CD4-positive, alpha-beta T cell (primary cell): ENCODE data around the gene FSHR. TPM values are rescaled to one million over a fixed set of nuclear protein-coding genes. Genes with fewer than 3 reads are reported as not detected.

Source experiments
- ATAC-seq: fragments of 200-7000 bp; cut with Tn5 transposase; one replicate; pipeline ENCODE4 v1.10.0; 2022; ENCODE audit warnings: mild to moderate bottlenecking; ENCODE audit not compliant: poor library complexity
- CTCF ChIA-PET: fragments of 350-600 bp; sonication (Branson Sonifier 250); formaldehyde crosslinking; loops from one replicate; lab custom pipeline; 2021; ENCODE audit warnings: antibody characterized with exemption, inconsistent platforms; lab: Charles Lee
- POLR2A ChIA-PET: fragments of 350-600 bp; sonication (Branson Sonifier 250); formaldehyde crosslinking; loops from one replicate; lab custom pipeline; 2021; ENCODE audit warnings: antibody characterized with exemption, inconsistent platforms; lab: Charles Lee
- DNase-seq, 14 experiments: peaks; one replicate each; pipeline ENCODE4 v3.0.0-alpha.2; 2013 to 2020; ENCODE audit warnings: mixed read lengths in 2 of 14
- H3K27ac ChIP-seq, 2 donors: one replicate each; pipeline versions ENCODE4 v1.5.1 to v1.7.0; 2013; ENCODE audit warnings: low read length in 2 of 2, low read depth in 1 of 2, mild to moderate bottlenecking in 1 of 2
- H3K27me3 ChIP-seq, 2 experiments: 1 replicate in 1 of 2; 2 replicates in 1 of 2; pipeline versions ENCODE4 v1.6.1 to v1.7.0; 2013; ENCODE audit warnings: low read length in 2 of 2, control low read depth in 1 of 2, mild to moderate bottlenecking in 1 of 2, moderate library complexity in 1 of 2; ENCODE audit not compliant: insufficient read depth in 2 of 2, control insufficient read depth in 1 of 2
- H3K36me3 ChIP-seq: one replicate; pipeline ENCODE4 v1.6.1; 2013; ENCODE audit warnings: low read length, control low read depth; ENCODE audit not compliant: insufficient read depth
- H3K4me1 ChIP-seq: one replicate; pipeline ENCODE4 v1.6.1; 2013; ENCODE audit warnings: low read length, control low read depth; ENCODE audit not compliant: insufficient read depth
- H3K4me3 ChIP-seq: one replicate; pipeline ENCODE4 v1.5.1; 2013; ENCODE audit warnings: mild to moderate bottlenecking, low read length, moderate library complexity
- H3K9me3 ChIP-seq, 2 experiments: 1 replicate in 1 of 2; 2 replicates in 1 of 2; pipeline versions ENCODE4 v1.6.1 to v1.7.0; 2013; ENCODE audit warnings: low read length in 2 of 2, mild to moderate bottlenecking in 2 of 2, control low read depth in 1 of 2, moderate library complexity in 1 of 2; ENCODE audit not compliant: control insufficient read depth in 1 of 2, insufficient read depth in 1 of 2
- H3K27ac Mint-ChIP-seq: one replicate; pipeline ENCODE4 v1.8.0; 2020; ENCODE audit warnings: mixed read lengths
- H3K27me3 Mint-ChIP-seq: one replicate; pipeline ENCODE4 v1.8.0; 2021; ENCODE audit warnings: mixed read lengths
- H3K36me3 Mint-ChIP-seq: one replicate; pipeline ENCODE4 v1.8.0; 2021; ENCODE audit warnings: low read depth, mixed read lengths
- H3K4me1 Mint-ChIP-seq: one replicate; pipeline ENCODE4 v1.8.0; 2021; ENCODE audit warnings: low read depth, mixed read lengths
- H3K4me3 Mint-ChIP-seq: one replicate; pipeline ENCODE4 v1.8.0; 2020; ENCODE audit warnings: mild to moderate bottlenecking, mixed read lengths
- H3K9me3 Mint-ChIP-seq: one replicate; pipeline ENCODE4 v1.8.0; 2020; ENCODE audit warnings: mixed read lengths
- CTCF ChIP-seq: fragments of 200-600 bp; IDR thresholded peaks from one replicate; pipeline ENCODE4 v1.8.0; 2022; ENCODE audit warnings: antibody characterized with exemption, mild to moderate bottlenecking
- intact Hi-C, 2 experiments: fragments of 100-400 bp; cut with DNase I in 1 of 2; cut with micrococcal nuclease in 1 of 2; formaldehyde crosslinking; loops; one replicate each; pipeline versions ENCODE4 v1.15.1 to v1.9.0; 2023 to 2025; cut with DNase I, micrococcal nuclease
- total RNA-seq, 174 experiments: library from RNA in 2 of 174; stranded (reverse) in 2 of 174; gene quantifications; one replicate each; pipeline ENCODE4 v1.2.3 and lab custom pipeline; 2021 to 2026

FSHR gene
- total RNA-seq, 2 experiments from 2014 or later: not detected

DNA sequence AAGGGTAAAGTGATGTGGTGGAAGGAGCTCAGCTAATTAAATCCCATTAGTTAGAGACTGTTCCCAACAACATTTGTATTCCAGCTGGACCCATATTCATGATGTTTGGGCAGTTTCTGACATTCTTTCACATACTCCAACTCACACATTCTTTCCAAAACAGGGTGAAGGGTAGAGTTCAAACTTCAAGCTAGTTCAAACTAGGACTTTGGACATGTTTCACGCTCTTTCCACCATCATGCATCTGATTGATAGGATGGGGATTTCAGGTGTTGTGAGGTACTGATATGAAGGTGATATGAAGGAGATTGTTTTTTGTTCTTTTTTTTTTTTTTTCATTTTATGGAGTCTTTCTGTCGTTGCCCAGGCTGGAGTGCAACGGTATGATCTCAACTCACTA, 201.7 kb downstream of the FSHR start:
- ChIA-PET POLR2A (no interaction called here), CTCF (no interaction called here)
- no peaks in the 10 kb centered on the region for H3K27me3 ChIP-seq
- H3K27ac ChIP-seq: no peak overlapping the region
- H3K36me3 ChIP-seq: no peaks in the 10 kb centered on the region
- no peak overlapping the region for H3K4me3 ChIP-seq
- Mint-ChIP-seq H3K36me3 (no peaks in the 10 kb centered on the region), H3K4me3 (no peak overlapping the region), H3K27me3 (peaks cover 9% of the 10 kb centered on the region), H3K9me3 (no peaks in the 10 kb centered on the region), H3K27ac (no peak overlapping the region), H3K4me1 (no peaks in the 10 kb centered on the region)
- H3K4me1 ChIP-seq: no peaks in the 10 kb centered on the region
- no peaks in the 10 kb centered on the region for H3K9me3 ChIP-seq
- intact Hi-C loops: no loop called here
- no peak for TF ChIP-seq CTCF
- DNase-seq (no peak), ATAC-seq (no peak)

- CTCF ChIA-PET: no interaction called here
- no peak for TF ChIP-seq CTCF
- Mint-ChIP-seq H3K4me1 (no peaks in the 10 kb centered on the region), H3K27me3 (peaks cover 5% of the 10 kb centered on the region), H3K36me3 (no peaks in the 10 kb centered on the region), H3K4me3 (no peak overlapping the region), H3K27ac (no peak overlapping the region), H3K9me3 (no peaks in the 10 kb centered on the region)
- no peak overlapping the region for H3K4me3 ChIP-seq
- H3K4me1 ChIP-seq: no peaks in the 10 kb centered on the region
- ATAC-seq (no peak), DNase-seq (no peak)
- no peaks in the 10 kb centered on the region for H3K27me3 ChIP-seq
- intact Hi-C loops: no loop called here
- no peaks in the 10 kb centered on the region for H3K36me3 ChIP-seq
- H3K9me3 ChIP-seq: no peaks in the 10 kb centered on the region
- POLR2A ChIA-PET: no interaction called here
- H3K27ac ChIP-seq: no peak overlapping the region
Observed at GRCh38 chr2:48952143-48952542, 202.2 kb downstream of the FSHR start.

- H3K27me3 Mint-ChIP-seq: no peaks in the 10 kb centered on the region
- Histone ChIP-seq H3K36me3 (no peaks in the 10 kb centered on the region), H3K27ac (no peak overlapping the region), H3K27me3 (no peaks in the 10 kb centered on the region), H3K9me3 (no peaks in the 10 kb centered on the region), H3K4me1 (no peaks in the 10 kb centered on the region), H3K4me3 (no peak overlapping the region)
- no peak overlapping the region for H3K4me3 Mint-ChIP-seq
- H3K36me3 Mint-ChIP-seq: no peaks in the 10 kb centered on the region
- intact Hi-C loops: loop anchor here in 1 of 2 experiments (10.0 kb wide), 1 partner anchor 1196 kb away; no protein-coding TSS in a partner anchor
- ATAC-seq (no peak), DNase-seq (no peak)
- H3K9me3 Mint-ChIP-seq: no peaks in the 10 kb centered on the region
- no peaks in the 10 kb centered on the region for H3K4me1 Mint-ChIP-seq
- no peak for TF ChIP-seq CTCF
- ChIA-PET CTCF (interaction anchor here (0.5 kb wide), 1 partner anchor 1451 kb away, joined by 3 read pairs; no protein-coding TSS in a partner anchor), POLR2A (no interaction called here)
- no peak overlapping the region for H3K27ac Mint-ChIP-seq
Observed at GRCh38 chr2:48948400-48949125, 205.8 kb downstream of the FSHR start.
